T-helper 22 cell (primary cell): Measurements from ENCODE around the gene PRRT3.

Experiments
- DNase-seq: peaks from one replicate; pipeline ENCODE4 v3.0.0-alpha.2; 2020; ENCODE audit warnings: low read depth

PRRT3 gene

DNA sequence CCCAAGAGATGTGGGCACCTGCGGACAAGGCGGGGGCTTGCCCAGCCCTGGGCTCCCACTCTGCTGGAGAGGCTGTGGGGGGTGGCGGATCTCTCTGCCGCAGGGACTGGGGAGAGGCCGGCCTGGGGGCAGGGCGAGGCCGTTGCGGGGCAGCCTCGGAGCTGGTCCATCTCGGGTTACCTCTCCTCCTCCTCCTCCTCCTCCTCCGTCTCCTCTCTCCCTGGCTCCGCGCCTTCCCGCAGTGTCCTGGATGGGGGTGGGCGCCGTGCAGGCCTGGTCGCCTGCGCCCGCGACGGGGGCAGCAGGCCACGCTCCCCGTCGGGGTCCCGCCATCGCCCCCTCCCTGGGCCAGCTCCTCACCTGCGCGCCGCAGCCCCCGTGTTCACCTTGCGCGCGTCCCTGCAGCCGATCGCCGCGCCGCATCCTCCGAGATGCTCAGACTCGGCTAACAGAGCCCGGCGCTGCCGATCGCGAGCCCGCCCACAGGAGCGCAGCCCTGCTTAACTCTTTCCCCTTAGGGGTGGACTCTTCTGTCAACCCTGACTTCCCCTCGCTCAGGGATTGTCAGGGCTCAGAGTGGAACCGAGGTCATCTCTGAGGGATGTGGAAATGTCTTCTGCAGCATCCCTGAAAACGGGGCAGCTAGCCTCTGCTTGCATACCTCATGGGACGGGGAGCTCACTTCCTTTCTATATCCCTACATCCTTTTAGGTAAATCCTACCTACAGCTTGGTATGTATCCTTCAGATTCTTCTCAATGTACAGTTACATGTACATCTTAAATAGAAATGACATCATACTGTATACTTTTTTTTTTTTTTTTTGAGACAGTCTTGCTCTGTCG is at the start of gene PRRT3:
PRRT3 (minus strand) TSS at position 447 of the 844 bp plus-strand sequence. CDS start 2,293 bp downstream, outside the sequence.
- DNase-seq = no peak

DNA sequence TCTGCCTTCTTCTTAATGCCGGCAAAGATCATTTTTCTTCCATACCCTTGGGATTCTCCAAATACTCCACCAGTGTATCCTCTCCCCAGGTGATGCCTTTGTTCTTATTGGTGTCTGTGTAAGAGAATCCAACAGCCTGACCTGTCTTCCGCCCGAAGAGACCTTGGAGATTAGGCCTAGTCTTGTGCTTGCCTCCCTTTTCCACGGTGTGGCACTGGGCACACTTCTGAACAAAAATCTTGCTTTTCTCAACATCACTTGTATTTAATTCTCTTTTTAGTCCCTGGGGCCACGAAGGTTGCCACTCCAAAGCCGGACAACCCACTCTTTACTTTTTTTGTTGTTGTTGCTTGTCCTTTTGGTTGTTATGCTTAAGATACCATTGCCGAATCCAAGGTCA is 48.5 kb upstream of the PRRT3 start:
- no peak for DNase-seq

DNA sequence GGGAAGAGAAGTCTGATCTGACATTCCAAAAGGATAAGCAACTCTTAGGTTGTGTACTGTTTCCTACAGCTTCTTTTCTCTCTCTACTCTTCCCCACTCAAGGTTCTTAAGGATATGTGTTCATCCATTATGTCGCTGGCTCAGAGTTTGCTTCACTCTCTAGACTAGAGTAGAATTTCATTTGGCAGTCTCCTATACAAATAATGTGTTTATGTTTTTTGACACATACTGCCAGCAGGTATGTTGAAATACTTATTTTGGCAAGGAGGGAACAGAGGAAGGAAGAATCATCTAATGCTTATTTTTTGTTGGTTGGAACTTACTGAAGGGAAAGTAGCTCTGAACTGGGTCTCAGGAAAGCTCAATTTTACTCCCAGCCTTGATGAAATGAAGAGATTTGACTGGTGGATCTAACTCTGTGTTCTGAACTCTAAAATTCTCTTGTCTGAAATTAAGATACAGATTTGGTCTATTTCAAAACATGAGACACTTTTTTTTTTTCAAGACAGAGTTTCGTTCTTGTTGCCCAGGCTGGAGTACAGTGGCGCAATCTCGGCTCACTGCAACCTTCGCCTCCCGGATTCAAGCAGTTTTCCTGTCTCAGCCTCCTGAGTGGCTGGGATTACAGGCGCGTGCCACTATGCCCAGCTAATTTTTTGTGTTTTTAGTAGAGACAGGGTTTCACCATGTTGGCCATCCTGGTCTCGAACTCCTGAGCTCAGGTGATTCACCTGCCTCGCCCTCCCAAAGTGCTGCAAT is 42.1 kb upstream of the PRRT3 start:
- DNase-seq = no peak

GRCh38 chr3:9986230-9986725 is 34.1 kb upstream of the PRRT3 start:
- DNase-seq = no peak

DNA sequence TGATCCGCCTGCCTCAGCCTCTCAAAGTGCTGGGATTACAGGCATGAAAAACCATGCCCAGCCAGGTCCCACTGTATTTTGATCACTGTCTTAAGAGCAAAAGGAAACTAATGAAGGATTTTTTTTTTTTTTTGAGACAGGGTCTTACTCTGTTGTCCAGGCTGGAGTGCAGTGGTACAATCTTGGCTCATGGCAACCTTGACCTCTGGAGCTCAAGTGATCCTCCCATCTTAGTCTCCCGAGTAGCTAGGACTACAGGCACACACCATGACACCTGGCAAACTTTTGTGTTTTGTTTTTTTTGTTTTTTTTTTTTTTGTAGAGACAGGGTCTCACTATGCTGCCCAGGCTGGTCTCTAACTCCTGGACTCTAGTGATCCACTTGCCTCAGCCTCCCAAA is 28.0 kb upstream of the PRRT3 start:
- no peak for DNase-seq

DNA sequence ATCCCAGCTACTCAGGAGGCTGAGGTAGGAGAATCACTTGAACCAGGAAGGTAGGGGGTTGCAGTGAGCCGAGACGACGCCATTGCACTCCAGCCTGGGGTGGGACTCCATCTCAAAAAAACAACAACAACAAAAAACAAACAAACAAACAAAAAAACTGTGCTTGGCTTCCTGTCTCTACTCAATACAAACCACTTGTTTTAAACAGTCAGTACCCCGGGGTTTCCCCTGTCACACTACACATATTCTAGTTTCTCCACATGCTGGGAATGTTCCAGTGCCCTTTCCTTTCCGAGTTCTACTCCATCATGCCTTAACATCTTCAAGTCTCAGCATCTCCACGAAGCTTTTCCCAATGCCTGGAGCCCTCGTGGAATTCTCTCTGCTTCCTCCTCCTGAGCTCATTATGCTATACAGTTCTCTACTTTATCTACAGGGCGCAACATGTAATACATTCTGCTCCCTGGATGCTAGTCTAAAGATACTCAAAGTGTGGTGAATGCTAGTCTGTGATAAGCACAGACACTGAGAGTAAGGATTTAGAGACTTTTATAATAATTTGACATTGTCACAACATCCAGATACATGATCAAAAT is 26.6 kb upstream of the PRRT3 start:
- no peak for DNase-seq

DNA sequence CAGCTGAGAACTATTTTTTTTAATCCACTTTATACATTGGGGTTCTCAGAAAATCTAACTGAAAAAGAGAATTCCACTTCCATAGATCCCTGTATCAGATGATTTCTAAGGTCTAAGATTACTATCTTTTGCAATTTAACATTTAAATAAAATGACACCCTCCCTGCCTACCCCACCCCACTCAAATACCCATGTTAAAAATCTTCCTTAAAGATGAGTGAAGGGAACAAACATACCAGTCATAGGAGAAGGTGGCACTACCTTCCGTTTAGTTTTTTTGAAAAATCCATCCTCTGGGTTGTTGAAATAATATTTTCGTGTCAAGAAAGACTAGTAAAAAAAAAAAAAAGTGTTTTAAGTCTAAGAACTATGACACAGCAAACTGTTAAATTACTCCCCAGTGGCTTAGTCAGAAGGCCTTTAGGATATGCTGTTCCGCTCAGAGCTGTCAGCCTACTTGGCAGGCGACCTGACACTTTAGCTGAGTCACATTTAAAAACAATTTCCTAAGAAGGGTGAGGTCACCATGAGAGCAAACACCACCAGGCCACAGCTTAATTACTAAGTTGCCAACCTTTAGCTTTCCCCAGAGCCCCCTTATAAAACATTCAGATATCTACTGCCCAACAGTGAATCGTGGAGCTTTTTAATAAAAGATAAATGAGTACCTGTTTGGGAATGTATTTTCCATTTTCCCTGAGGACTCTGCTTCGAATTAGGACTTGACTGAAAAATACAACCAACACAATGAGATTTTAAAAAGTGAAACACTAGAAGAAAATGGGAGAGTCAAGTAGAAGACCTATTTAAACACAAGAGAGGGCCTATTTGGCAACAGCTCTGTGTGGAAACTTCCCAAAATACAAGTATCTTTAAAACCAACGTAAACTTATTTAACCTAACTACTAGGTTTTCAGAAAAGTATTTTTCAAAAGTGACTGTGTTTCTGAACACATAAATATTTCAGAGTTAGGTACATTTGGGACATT is 24.8 kb upstream of the PRRT3 start:
- DNase-seq = no peak

DNA sequence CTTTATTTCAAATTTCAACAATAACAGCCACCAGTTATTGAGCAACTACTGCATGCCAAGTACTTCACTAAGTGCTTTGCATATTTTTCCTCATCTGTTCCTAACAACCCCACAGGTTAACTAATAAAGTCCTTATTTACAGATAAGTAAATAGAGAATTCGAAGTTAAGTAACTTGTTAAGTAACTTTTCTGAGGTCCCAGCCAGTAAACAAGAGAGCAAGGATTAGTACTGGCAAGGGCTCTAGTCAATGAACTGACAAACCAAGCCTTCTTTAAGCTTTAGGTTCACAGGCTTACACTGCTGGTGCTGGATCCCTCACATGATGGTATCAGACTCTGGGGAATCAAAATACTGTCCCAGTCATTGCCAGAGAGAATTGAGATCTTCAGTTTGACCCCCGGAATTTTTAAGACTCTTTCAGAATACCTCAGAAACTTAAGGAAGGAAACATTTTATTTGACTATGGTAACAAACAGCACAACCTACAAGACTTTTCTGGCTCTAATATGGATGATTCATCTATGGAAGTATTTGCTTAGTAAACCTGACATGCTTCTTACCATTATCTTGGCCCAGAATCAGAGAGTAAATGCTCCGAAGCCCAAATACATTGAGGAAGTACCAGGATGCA is 17.9 kb upstream of the PRRT3 start:
- no peak for DNase-seq

- DNase-seq = no peak
Measured at GRCh38 chr3:9969632-9970019, 17.4 kb upstream of the PRRT3 start.

- DNase-seq = no peak
Measured at GRCh38 chr3:9966841-9967240, 14.6 kb upstream of the PRRT3 start.

DNA sequence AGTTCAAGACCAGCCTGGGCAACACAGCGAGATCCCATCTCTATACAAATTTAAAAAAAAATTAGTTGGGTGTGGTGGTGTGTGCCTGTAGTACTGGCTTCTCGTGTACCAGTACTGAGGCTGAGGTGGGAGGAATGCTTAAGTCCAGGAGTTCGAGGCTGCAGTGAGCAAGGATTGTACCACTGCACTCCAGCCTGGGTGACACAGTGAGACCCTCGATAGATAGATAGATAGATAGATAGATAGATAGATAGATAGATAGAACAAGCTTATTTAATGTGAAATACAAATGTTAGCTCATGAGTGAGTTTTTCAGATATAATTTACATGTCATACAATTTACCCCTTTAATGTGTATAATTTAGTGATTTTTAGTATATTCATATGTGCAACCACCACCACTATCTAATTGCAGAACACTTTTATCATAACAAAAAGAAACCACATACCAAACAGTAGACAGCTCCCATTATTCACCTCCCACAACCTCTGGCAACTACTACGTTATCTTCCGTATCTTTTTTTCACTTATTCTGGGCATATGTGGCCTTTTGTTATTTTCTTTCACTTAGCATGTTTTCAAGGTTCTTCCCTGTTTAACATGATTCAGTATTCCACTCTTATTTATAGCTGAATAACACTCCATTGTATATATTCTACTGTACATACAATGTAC is 13.1 kb upstream of the PRRT3 start:
- DNase-seq = no peak

DNA sequence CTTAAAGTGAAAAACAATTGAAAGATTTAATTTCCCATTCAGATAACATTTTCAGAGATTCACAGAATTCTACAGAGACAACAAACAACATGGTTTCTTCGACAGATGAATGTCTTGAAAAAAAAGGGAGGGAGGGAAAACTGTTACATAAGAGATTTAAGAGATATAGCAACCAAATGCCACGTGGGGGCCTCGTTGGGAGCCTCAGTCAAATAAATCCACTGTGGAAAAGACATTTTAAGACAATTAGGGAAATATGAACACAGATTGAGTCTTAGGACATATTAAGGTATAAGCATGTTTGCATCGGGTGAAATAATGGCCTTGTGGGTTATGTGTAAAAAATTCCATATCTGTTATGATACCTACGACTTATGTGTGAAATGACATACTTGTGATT is 5.0 kb upstream of the PRRT3 start:
- no peak for DNase-seq

- no peak for DNase-seq
Measured at GRCh38 chr3:9955611-9956352, 3.6 kb upstream of the PRRT3 start.

GRCh38 chr3:9955067-9955502 is 2.9 kb upstream of the PRRT3 start:
- no peak for DNase-seq

DNA sequence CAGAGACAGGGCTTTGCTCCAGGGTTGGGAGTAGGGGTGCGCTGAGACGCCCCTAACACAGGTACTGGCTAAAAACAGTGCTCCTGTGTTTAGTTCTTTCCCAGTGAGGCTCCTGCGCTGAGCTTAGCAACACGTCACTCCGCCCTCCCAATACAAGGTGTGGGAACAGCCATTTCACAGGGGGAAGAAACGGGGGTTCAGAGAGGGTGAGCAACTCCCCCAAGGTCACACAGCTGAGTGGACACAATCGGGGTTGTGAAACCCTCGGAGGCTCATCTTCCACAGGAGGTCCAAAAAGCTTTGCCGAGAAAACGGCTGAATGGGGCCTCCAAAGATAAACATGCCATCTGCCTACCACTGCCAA is 628 bp downstream of the PRRT3 start:
- DNase-seq = no peak

- DNase-seq = no peak
Measured at GRCh38 chr3:9951126-9951525, 1.1 kb downstream of the PRRT3 start.

- DNase-seq = no peak
Measured at GRCh38 chr3:9949626-9950025, 2.6 kb downstream of the PRRT3 start.

GRCh38 chr3:9949115-9949514 is 3.1 kb downstream of the PRRT3 start:
- no peak for DNase-seq

DNA sequence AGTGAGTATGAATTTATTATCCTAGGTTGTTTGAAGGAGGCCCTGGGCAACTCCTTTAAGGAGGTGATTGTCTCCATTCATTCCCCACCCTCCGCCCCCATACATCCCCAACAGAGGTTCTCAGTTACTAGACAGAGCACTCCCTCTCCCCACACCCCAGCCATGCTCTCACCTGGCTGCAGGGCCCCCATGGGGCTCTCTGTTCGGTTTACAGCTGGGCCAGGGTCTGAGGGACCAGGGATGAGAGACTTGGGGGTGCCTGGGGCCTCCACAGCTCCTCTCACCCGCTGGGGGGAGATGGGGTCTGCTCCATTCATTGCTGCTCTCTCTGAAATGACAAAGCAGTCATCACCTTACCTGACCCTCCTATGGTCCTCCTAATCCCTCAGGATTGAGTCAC is 3.6 kb downstream of the PRRT3 start:
- no peak for DNase-seq
